IPS-NIHi7 (cell line): Measurements from ENCODE around the gene XPO4.

Experiments used
- DNase-seq: peaks from one replicate; pipeline ENCODE4 v3.0.0; 2012; ENCODE audit warnings: mixed read lengths; ENCODE audit errors: extremely low spot score

The XPO4 gene

DNA sequence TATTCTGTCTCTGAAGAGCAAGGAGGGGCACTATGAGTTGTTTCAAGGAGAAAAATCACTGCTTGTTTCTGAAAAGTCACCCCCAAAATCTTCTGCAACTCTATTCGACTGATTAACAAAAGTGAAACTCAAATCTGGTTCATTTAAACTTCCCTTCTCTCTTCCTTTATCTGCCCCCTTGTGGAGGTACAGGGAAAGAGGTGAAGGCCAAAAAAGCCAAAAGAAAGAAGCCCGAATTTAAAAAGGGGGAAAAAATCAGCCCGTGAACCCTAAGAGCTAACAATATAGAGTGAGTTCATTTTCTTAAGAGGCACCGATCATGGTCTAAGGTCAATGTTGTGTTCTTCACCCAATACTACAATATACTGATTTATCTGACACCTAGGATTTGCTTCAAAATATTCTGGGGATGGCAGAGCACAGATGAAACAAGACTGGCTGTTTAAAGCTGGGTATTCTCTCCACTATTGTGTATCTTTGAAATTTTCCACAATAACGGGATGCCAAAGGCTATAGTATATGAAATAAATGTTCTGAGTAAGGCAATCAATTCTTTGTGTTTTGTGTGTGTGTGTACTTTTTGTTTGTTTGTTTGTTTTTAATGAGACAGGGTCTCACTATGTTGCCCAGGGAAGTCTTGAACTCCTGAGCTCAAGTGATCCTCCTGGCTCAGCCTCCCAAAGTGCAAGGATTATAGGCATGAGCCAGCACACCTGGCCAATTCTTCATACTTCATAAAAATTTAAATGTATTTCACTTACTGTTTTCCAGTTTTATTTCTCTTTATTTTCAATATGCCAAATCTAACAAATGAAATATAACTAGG lies 73.8 kb downstream of the XPO4 start:
- peak; percentile 28 for DNase-seq

DNA sequence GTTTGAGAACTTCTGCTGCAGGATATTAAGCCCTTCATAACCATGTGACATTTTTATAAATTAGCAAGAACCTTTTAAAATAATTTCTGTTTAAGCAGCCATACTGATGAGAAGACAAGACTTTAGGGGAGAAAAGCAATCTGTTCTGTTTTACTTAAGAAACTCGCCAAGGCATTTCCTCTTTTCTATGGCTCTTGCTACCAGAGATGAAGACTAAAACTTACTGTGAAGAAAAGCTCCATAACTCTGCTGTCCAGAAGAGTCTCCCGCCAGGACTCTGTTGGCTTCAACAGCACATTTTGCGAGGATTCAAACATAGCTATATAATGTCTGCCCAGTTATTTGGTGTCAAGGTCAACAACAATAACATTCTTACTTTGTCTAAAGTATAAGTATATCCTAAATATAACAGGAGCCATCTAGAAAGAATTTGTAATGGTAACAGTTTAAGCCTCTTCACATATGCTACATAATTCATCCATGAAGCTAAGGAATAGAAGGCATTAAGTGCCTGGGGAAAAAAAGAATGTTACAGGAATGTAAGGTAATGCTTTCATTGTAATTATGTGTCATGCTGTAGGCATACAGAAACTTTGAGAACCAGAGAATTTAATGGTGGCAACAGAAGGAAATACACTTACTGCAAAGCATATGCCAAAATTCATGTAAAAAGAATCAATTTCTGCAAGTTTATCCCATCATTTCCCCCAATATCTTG lies 75.5 kb downstream of the XPO4 start:
- DNase-seq = no peak

DNA sequence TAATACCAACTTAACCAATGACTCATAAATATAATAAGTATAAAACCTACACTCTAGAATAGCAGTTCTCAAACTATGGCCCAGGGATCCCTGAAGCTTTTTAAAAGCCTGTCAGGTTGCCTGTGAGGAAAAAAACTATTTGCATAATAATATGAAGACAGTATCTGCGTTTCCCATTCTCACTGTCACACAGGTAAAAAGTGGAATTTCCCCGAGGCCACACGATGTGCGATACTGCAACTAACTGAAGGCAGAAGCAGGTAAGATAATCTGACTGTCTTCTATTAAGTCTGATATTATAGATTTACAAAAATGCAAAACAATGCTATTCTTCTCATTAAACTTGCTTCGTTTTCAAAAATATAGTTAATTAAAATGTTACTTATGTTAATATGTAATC lies 76.2 kb downstream of the XPO4 start:
- no peak for DNase-seq

GRCh38 chr13:20825477-20825875 lies 77.1 kb downstream of the XPO4 start:
- no peak for DNase-seq

DNA sequence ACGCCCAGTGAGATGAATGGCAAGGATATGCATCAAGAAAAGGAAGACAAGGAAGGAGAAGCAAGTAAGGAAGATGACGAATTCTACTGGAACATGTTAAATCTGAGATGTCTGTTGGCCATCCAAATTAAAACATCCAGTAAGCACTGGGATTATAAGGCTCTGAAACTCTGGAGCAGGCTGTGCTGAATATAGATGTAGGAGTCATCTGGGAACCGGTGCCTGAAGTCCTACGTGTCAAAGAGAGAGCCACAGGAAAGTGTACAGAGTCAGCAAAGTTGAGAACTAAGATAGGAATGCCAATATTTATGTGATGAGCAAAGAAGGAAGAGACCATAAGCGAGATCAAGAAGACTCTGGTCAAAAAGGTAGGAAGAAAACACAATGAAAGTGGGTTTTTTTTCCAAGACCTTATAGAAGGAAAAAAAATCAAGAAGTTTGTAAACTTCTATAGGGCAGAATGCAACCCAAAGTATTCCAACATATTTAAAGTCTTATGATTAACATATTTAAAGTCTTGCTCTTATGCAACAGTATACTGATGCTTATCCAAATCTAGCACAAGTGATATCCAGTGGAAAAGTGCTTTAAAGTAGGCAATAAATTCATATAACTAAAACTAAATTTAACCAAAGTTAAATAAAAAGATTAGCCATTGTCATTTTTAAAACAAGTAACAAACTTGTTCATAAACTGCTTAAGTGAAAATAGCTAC lies 77.6 kb downstream of the XPO4 start:
- DNase-seq = no peak

DNA sequence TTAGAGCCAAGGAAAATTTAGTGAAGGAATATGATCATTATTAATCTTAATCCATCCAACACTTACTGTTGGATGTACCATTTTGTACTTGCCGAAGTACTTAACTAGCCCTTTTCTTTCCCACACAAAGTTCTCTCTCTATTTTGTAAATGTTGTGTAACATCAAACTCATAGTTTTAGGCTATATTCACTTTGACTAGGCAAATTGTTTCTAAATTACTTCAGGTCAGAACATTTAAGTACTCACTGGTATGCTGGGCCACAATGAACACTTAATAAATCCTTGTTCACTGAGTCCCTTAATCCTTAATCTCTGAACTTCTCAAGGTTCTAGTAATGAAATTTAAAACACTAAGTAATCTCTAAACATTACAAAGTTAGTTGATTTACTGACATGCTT lies 79.5 kb downstream of the XPO4 start:
- no peak for DNase-seq

DNA sequence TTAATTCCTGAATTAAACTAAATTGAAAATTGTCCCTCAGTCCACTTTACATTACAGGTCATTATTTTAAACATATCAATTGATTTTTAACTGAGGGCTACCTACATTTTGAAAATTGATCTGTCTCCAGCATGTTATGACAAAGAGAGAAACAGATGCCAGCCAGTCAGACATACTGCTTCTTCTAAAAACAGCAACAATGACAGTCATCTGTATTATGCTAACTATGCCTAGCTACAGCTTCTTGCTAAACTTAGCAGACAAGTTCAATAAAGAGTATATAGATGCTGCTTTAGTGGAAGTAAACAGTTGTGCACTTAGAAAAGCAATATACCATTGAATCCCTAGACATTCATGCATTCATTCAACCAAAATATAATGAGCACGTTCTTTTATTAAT lies 80.1 kb downstream of the XPO4 start:
- DNase-seq = no peak

DNA sequence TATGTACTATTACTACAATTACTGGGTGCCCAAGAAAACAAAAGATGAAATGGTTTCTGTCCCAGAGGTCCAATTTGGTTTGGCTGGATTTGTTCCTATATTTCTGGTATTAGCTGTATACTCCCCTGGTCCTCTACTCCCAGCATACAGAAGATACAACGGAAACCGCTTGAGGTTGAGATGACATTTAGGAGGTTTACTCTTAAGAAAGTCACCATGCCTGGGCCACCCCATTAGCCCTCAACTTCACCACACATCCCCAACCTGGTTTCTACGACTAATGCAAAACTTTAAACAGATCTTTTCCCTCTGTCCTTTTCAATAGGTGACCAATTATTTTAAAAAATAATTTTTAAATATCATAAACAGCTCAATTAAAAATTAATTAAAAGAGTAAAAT lies 82.8 kb downstream of the XPO4 start:
- DNase-seq = no peak

DNA sequence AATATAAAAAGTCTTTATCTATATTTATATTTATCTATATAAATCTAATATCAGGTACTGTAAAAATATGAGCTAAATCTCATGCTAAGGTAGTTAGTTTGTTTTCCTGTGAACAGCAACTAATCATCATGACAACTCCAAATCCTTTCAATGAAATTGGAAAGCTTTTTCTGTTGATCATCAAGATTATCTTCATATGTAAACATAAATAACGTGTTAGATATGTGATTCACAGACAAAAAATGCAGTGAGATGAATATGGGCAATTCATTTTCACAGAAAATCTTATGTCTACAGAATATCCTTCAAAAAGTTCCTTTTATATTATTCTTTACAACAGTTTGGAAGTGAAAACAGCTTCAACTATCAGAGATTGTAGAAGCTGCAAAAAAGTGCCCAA lies 87.1 kb downstream of the XPO4 start:
- DNase-seq = no peak

DNA sequence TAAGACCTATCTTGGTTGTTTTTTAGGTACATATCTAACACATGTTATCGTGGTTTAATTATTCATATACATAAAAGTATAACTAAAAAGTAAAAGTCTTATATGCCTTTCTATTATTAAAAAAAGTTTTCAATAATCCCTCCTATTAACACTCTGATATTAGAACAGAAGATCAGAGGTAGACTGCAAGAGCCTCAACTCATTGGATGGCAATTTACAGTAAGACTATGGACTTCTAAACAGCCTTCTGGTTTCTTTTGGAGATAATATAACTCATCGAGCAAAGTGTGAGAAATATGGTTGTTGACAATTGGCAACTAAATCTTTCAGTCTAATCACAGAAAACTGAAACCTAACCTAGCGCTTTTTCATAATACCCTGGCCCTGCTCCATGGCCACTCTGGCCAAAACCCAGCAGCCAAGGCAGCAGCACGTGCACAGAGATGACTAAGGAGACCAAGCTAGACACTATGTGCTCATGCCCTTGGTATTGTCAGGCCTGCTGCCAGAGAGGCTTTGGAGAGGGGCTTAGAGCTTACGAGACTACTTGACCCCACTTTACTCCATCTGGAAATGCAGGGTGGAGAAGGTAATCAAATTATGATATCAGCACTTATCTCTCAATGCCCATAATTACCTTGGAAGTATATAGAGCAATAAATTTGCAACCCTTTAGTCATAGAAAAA lies 88.2 kb downstream of the XPO4 start:
- peak; percentile 19 for DNase-seq

- no peak for DNase-seq
Observed at GRCh38 chr13:20812890-20813289, 89.7 kb downstream of the XPO4 start.

- no peak for DNase-seq
Observed at GRCh38 chr13:20810808-20811207, 91.7 kb downstream of the XPO4 start.

GRCh38 chr13:20808874-20809273 lies 93.7 kb downstream of the XPO4 start:
- DNase-seq = no peak

GRCh38 chr13:20803180-20803965 lies 99.2 kb downstream of the XPO4 start:
- DNase-seq = no peak

DNA sequence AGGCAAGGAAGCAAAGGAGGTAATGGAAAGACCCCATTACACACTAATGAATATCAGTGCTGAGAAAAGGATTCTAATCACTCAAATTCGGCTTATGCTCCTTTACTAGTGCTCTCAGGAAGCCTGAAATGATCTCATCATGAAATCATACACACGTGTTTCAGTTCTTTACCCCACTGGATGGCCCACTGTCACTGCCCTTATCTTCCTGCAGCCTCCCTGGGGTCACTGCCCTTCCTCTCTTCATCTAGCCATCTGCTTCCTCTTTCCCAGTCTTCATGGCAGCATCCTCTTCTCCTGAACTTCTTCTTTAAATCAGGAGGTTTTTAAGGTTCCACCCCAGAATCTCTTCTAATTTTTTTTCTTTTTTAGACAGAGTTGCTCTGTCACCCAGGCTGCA lies 100.8 kb downstream of the XPO4 start:
- no peak for DNase-seq

DNA sequence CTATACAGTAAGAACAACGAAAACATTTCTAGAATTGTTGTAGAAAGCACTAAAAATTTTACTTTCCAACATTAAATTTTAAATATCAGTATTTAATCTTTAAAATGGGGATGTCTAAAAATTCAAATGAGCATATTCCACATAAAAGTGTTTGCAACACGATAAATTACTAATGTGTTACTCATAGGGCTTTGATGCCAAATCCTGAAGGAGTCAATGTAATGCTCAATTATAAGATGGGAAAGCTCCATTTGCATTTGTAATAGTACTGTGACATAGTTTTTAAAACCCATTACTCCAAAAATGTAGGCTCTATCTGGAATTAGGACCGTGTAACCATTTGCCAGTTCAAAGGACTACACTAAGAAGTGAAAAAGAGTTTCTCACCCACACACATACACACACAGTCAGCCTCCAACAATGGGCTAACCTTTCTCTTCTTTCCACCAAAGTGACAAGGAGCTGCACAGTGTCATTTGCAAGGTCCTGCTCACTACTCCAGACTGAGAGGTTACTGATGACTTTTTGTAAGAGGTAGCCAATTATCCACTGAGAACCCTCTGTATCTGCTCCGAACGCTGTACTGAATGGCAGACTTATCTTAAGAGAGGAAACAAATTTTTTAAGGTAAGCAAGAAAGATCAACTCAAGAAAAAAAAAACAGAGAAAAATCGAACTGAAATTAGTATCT lies 102.7 kb downstream of the XPO4 start:
- no peak for DNase-seq

GRCh38 chr13:20798027-20798426 lies 104.5 kb downstream of the XPO4 start:
- DNase-seq = no peak

GRCh38 chr13:20796791-20797508 lies 105.6 kb downstream of the XPO4 start:
- DNase-seq = no peak

DNA sequence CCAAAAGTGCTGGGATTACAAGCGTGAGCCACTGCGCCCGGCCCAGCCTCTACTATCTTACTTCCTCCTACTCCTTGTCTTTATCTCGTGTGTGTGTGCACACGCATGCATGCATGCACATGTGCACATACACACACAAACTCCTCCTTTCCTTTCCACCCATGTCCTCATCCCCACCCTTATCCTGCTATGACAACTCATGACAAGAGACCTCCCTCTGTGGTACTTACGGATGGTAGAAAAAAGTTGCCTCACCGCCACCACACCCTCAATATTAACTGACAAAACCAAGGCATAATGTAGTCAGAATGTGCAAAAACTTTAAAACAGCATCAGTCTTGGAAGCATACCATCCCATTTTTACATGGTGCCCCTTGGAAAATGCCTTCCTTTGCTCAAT lies 112.9 kb downstream of the XPO4 start:
- DNase-seq = no peak

DNA sequence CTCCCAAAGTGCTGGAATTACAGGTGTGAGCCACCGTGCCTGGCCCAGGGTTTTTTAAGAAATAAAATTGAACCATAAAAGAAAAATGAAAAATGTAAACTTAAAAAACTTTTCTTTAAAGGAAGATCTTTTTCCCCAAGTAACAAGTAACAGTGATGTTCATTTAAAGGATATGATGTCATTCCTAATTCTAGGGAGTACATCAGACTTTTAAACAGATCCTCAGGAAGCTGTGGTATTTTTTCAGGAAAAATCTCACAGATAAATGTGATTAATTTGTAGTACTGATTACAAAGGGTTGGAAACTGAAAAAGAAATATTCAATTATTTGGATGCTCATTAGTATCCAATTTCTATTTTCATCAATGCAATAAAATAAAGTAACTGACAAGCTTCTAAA lies 114.2 kb downstream of the XPO4 start:
- DNase-seq = no peak
